Neural progenitor cell (in vitro differentiated cells): ENCODE results near the gene GAS6.

Experiments used
- CTCF ChIP-seq: fragments of 200-600 bp; sonication (generic); IDR thresholded peaks from 2 replicates; pipeline ENCODE4 v1.5.1; 2017; ENCODE audit warnings: antibody characterized with exemption, mild to moderate bottlenecking
- EZH2 ChIP-seq: fragments of 200-600 bp; sonication (generic); IDR thresholded peaks from 2 replicates; pipeline ENCODE4 v1.6.1; 2017; ENCODE audit warnings: antibody characterized with exemption, mild to moderate bottlenecking, moderate library complexity
- EZH2phosphoT487 ChIP-seq: fragments of 200-600 bp; sonication (generic); IDR thresholded peaks from 2 replicates; pipeline ENCODE4 v1.6.1; 2017; ENCODE audit warnings: antibody characterized with exemption

GRCh38 chr13:113882267-113882630 lies 18.4 kb upstream of the GAS6 start:
- TF ChIP-seq EZH2phosphoT487 (no peak), CTCF (no peak), EZH2 (no peak)
